GM13976 (cell line): ENCODE measurements around the gene DIS3L2.

Experiments used
- DNase-seq: peaks from one replicate; pipeline ENCODE4 v3.0.0; 2012; ENCODE audit warnings: low spot score
- CTCF ChIP-seq: IDR thresholded peaks from 2 replicates; pipeline ENCODE4 v1.5.1; 2012; ENCODE audit warnings: borderline replicate concordance, mild to moderate bottlenecking; ENCODE audit not compliant: insufficient read depth; ENCODE audit errors: extremely low read depth, missing control alignments, control extremely low read depth
- in situ Hi-C: fragments of 300-500 bp; cut with MboI; formaldehyde crosslinking; loops from one replicate; pipeline ENCODE4 v1.12.0; 2022; ENCODE audit warnings: low sequenced_read_pairs, mixed read lengths, inconsistent platforms; ENCODE audit not compliant: unreplicated experiment

DIS3L2 gene

GRCh38 chr2:232203166-232203891 lies 241.8 kb downstream of the DIS3L2 start:
- in situ Hi-C loops: no loop called here
- TF ChIP-seq CTCF: no peak

GRCh38 chr2:232203936-232204335 lies 242.4 kb downstream of the DIS3L2 start:
- in situ Hi-C loops: no loop called here
- no peak for TF ChIP-seq CTCF
- no peak for DNase-seq

More at GRCh38 chr2:232203166-232203891, 241.8 kb downstream of the DIS3L2 start:
- no peak for DNase-seq

- no peak for TF ChIP-seq CTCF
- DNase-seq: no peak
- in situ Hi-C loops: no loop called here
Observed at GRCh38 chr2:232204457-232204931, 243.0 kb downstream of the DIS3L2 start.

GRCh38 chr2:232207174-232207573 lies 245.7 kb downstream of the DIS3L2 start:
- TF ChIP-seq CTCF: no peak
- in situ Hi-C loops: no loop called here
- no peak for DNase-seq

GRCh38 chr2:232210306-232210705 lies 248.8 kb downstream of the DIS3L2 start:
- in situ Hi-C loops: no loop called here
- TF ChIP-seq CTCF: no peak
- no peak for DNase-seq

- in situ Hi-C loops: no loop called here
- no peak for DNase-seq
- no peak for TF ChIP-seq CTCF
Observed at GRCh38 chr2:232211743-232212686, 250.5 kb downstream of the DIS3L2 start.
